ENCODE data around the gene KSR1. TPM values are rescaled to one million over a fixed set of nuclear protein-coding genes. Genes with fewer than 3 reads are reported as not detected.

KSR1 gene
- total RNA-seq, 1 experiment from 2014 or later: 37.6 TPM

GRCh38 chr17:27575096-27575911 lies 119.1 kb downstream of the KSR1 start:
- no peak for DNase-seq
- H3K36me3 ChIP-seq: peaks cover 7% of the 10 kb centered on the region; the same call in 1 of the 2 replicates
- H3K27ac ChIP-seq: no peak overlapping the region
- no peaks in the 10 kb centered on the region for H3K27me3 ChIP-seq
- peaks cover 44% of the 10 kb centered on the region for H3K4me1 ChIP-seq
- no peak overlapping the region for H3K4me3 ChIP-seq
- H3K9me3 ChIP-seq (replicated peaks): no peaks in the 10 kb centered on the region

DNA sequence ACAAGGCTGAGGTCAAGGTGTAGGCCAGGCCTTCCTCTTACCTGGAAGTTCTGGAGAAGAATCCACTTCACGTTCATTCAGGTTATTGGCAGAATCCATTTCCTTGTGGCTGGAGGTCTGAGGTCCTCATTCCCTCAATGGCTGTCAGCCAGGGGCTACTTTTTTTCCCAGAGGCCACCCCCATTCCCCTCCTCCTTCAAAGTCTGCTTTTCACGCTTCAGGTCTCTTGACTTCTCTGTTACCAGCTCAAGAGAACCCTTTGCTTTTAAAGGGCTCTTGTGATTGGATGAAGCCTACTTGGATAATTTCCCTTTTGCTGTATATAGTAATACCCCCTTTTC lies 119.6 kb downstream of the KSR1 start:
- H3K27me3 ChIP-seq: no peaks in the 10 kb centered on the region
- H3K36me3 ChIP-seq: peaks cover 7% of the 10 kb centered on the region; the same call in 1 of the 2 replicates
- H3K4me3 ChIP-seq: no peak overlapping the region
- H3K9me3 ChIP-seq (replicated peaks): no peaks in the 10 kb centered on the region
- DNase-seq: no peak
- no peak overlapping the region for H3K27ac ChIP-seq
- peaks cover 42% of the 10 kb centered on the region for H3K4me1 ChIP-seq

- H3K4me1 ChIP-seq: peaks cover 41% of the 10 kb centered on the region
- H3K9me3 ChIP-seq (replicated peaks): no peaks in the 10 kb centered on the region
- H3K27me3 ChIP-seq: no peaks in the 10 kb centered on the region
- no peak for DNase-seq
- peak overlapping the region; percentile 49; the same call in 1 of the 2 replicates for H3K4me3 ChIP-seq
- peaks cover 7% of the 10 kb centered on the region; the same call in 1 of the 2 replicates for H3K36me3 ChIP-seq
- peak overlapping the region; percentile 97 for H3K27ac ChIP-seq
Measured at GRCh38 chr17:27576477-27577083, 120.3 kb downstream of the KSR1 start.

GRCh38 chr17:27577121-27577761 lies 121.0 kb downstream of the KSR1 start:
- Histone ChIP-seq H3K36me3 (peaks cover 7% of the 10 kb centered on the region; the same call in 1 of the 2 replicates), H3K27me3 (no peaks in the 10 kb centered on the region), H3K4me1 (peaks cover 41% of the 10 kb centered on the region), H3K27ac (peak overlapping the region; percentile 97), H3K4me3 (peak overlapping the region; percentile 49), H3K9me3 (replicated peaks) (no peaks in the 10 kb centered on the region)
- DNase-seq: peak; percentile 98

DNA sequence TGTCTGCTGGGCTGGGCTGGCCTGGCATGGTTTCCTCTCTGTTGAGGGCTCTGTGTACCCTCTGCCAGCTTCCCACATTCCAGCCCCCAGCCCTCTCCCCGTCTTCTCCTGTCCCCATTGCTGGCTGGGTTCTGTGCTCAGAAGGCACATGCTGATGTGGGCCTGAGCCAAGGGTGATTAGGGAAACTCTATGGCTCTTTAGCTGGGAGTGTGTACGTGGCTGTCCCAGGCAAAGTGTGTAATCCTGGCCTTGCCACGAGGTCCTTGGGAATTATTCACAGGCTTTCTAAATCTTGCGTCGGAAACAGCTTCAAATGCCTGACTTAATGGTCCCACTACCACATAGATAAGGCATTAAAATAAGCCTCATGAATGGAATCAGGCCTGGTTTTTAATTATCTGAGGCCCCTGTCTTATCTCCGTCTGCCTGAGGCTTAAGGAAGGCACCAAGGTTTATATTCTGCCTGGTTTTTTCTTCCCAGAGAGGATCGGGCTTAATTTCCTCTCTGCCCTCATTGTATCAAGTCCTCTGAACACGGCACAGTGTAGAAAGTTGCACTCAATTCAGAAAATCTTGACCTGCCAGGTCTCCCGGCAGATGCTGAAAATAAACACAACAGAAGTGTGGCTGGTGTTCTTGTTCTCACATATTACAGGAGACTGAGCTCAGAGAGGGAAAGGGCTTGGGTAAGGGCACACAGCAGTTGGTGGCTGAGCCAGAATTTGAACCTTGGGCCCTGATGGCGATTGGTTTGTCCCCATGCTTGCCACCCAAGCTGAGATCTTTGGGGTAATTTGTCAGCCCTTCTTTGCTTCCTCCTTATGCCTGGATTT lies 121.9 kb downstream of the KSR1 start:
- H3K4me1 ChIP-seq: peaks cover 37% of the 10 kb centered on the region
- H3K27ac ChIP-seq: peak overlapping the region; percentile 97
- H3K27me3 ChIP-seq: no peaks in the 10 kb centered on the region
- peaks cover 7% of the 10 kb centered on the region; the same call in 1 of the 2 replicates for H3K36me3 ChIP-seq
- peak overlapping the region; percentile 49 for H3K4me3 ChIP-seq
- no peaks in the 10 kb centered on the region for H3K9me3 ChIP-seq (replicated peaks)
- peak; percentile 51 to 76 for DNase-seq

- Histone ChIP-seq H3K9me3 (replicated peaks) (no peaks in the 10 kb centered on the region), H3K4me1 (peaks cover 31% of the 10 kb centered on the region), H3K27me3 (no peaks in the 10 kb centered on the region), H3K27ac (peak overlapping the region; percentile 97), H3K4me3 (no peak overlapping the region), H3K36me3 (peaks cover 10% of the 10 kb centered on the region)
- peak in 1 of 2 experiments; percentile 58 for DNase-seq
Measured at GRCh38 chr17:27578718-27579085, 122.5 kb downstream of the KSR1 start.

DNA sequence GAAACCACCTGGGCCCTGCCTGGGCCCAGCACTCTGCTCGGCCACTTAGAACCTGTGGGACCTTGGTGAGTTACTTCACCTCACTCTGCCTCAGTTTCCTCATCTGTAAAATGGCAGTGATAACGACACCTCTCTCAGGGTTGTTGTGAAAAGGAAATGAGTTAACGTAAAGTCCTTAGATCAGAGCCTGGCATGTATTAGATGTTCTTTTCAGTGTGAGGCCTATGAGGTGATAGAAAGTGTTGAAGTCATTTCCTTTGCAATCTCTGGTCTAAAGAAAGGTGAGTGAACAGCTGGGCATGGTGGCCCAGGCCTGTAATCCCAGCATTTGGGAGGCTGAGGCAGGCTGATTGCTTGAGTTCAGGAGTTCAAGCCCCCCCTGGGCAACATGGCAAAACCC lies 123.1 kb downstream of the KSR1 start:
- Histone ChIP-seq H3K27me3 (no peaks in the 10 kb centered on the region), H3K4me1 (peaks cover 29% of the 10 kb centered on the region), H3K27ac (no peak overlapping the region), H3K9me3 (replicated peaks) (no peaks in the 10 kb centered on the region), H3K36me3 (peaks cover 10% of the 10 kb centered on the region), H3K4me3 (no peak overlapping the region)
- no peak for DNase-seq

DNA sequence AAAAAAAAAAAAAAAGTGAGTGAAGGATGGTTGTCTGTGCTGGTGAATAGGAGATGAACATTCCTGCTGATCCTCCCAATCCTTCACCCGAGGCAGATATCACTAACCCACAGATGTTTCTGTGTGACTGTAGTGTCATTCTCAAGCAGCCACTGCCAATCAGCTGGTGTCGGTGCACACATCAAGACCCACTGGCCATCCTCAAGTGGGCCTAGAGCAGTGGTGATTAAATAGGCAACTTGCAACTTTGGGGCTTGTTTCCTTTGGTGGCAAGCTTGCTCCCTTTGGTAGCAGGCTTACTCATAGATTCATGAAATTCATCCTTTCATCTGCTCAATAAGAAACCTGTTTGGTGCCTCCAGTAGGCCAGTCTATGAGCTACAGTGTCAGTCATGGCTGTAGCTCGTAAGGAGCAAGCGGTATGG lies 123.7 kb downstream of the KSR1 start:
- no peak for DNase-seq
- Histone ChIP-seq H3K27ac (no peak overlapping the region), H3K4me3 (no peak overlapping the region)

DNA sequence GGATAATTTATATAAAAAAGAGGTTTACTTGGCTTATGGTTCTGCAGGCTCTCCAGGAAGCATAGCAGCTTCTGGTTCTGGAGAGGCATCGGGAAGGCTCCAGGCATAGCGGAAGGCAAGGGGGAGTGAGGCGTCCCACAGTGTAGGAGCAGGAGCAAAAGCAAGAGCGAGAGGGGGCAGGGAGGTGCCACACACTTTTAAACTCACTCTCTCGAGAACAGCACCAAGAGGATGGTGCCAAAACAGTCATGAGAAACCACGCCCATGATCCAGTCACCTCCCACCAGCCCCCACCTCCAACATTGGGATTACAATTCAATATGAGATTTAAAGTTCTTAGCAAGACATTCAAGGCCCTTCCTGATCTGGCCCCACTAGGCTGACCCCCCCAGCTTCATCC lies 124.8 kb downstream of the KSR1 start:
- Histone ChIP-seq H3K9me3 (replicated peaks) (no peaks in the 10 kb centered on the region), H3K4me3 (no peak overlapping the region), H3K4me1 (peaks cover 39% of the 10 kb centered on the region), H3K36me3 (peaks cover 16% of the 10 kb centered on the region), H3K27me3 (no peaks in the 10 kb centered on the region), H3K27ac (no peak overlapping the region)
- DNase-seq: no peak

More for the DNA sequence above, 123.7 kb downstream of the KSR1 start:
- H3K27me3 ChIP-seq: no peaks in the 10 kb centered on the region
- peaks cover 10% of the 10 kb centered on the region for H3K36me3 ChIP-seq
- peaks cover 31% of the 10 kb centered on the region for H3K4me1 ChIP-seq
- H3K9me3 ChIP-seq (replicated peaks): no peaks in the 10 kb centered on the region

GRCh38 chr17:27582696-27583095 lies 126.4 kb downstream of the KSR1 start:
- no peak overlapping the region for H3K27ac ChIP-seq
- H3K9me3 ChIP-seq (replicated peaks): no peaks in the 10 kb centered on the region
- peaks cover 37% of the 10 kb centered on the region for H3K4me1 ChIP-seq
- peaks cover 22% of the 10 kb centered on the region for H3K36me3 ChIP-seq
- H3K27me3 ChIP-seq: no peaks in the 10 kb centered on the region
- H3K4me3 ChIP-seq: no peak overlapping the region
- DNase-seq: no peak

DNA sequence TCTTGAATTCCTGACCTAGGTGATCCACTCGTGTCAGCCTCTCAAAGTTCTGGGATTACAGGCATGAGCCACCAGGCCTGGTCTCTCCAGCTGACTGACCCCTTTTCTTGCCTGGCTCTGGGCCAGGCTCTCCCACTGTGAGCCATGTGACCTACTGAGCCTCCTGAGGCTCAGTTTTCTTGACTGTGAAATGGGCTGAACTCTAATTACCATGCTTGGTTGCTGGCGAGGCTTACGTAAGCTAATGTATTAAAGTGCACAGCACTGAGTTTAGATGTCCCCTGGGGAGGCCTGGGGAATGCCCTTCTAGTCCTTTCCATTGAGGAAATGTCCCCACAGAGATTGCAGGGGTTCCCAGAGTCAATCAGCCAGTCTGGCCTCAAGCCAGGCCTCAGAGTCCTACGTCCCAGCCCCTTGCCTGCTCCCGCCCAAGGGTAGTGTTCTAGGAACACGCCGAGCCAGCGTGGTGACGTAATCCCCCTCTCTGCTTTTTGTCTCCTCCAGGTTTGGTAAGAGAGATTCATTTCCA lies 129.0 kb downstream of the KSR1 start:
- Histone ChIP-seq H3K4me3 (no peak overlapping the region), H3K27ac (peak overlapping the region; percentile 76), H3K27me3 (no peaks in the 10 kb centered on the region), H3K4me1 (peaks cover 25% of the 10 kb centered on the region), H3K36me3 (peaks cover 36% of the 10 kb centered on the region), H3K9me3 (replicated peaks) (no peaks in the 10 kb centered on the region)
- DNase-seq: no peak

GRCh38 chr17:27585792-27586191 lies 129.5 kb downstream of the KSR1 start:
- DNase-seq: no peak
- no peaks in the 10 kb centered on the region for H3K27me3 ChIP-seq
- no peak overlapping the region for H3K4me3 ChIP-seq
- H3K9me3 ChIP-seq (replicated peaks): no peaks in the 10 kb centered on the region
- H3K4me1 ChIP-seq: peaks cover 25% of the 10 kb centered on the region
- H3K27ac ChIP-seq: peak overlapping the region; percentile 76
- H3K36me3 ChIP-seq: peaks cover 39% of the 10 kb centered on the region

GRCh38 chr17:27586203-27586721 lies 130.0 kb downstream of the KSR1 start:
- H3K4me1 ChIP-seq: peaks cover 25% of the 10 kb centered on the region
- peaks cover 39% of the 10 kb centered on the region for H3K36me3 ChIP-seq
- no peaks in the 10 kb centered on the region for H3K27me3 ChIP-seq
- H3K4me3 ChIP-seq: no peak overlapping the region
- peak overlapping the region; percentile 76 for H3K27ac ChIP-seq
- H3K9me3 ChIP-seq (replicated peaks): no peaks in the 10 kb centered on the region
- DNase-seq: peak; percentile 59 to 65

GRCh38 chr17:27588354-27588753 lies 132.1 kb downstream of the KSR1 start:
- Histone ChIP-seq H3K4me1 (peaks cover 25% of the 10 kb centered on the region), H3K27me3 (no peaks in the 10 kb centered on the region), H3K9me3 (replicated peaks) (no peaks in the 10 kb centered on the region), H3K36me3 (peaks cover 45% of the 10 kb centered on the region), H3K4me3 (no peak overlapping the region), H3K27ac (no peak overlapping the region)
- DNase-seq: no peak

Measured in SJCRH30 (cell line).